GM13977 (cell line): ENCODE data around the gene TACSTD2.
"Not testable (repeated sequence)": the region's sequence is repeated elsewhere in the genome, so short reads cannot be mapped to it uniquely, and the experiment has no call there.

Experiments
- DNase-seq: peaks from one replicate; pipeline ENCODE4 v3.0.0; 2012; ENCODE audit warnings: low spot score
- CTCF ChIP-seq: IDR thresholded peaks from 2 replicates; pipeline ENCODE4 v1.5.1; 2012; ENCODE audit warnings: mild to moderate bottlenecking, control low read depth; ENCODE audit not compliant: insufficient read depth; ENCODE audit errors: extremely low read depth, missing control alignments
- in situ Hi-C: fragments of 300-500 bp; cut with MboI; formaldehyde crosslinking; loops from one replicate; pipeline ENCODE4 v1.12.0; 2022; ENCODE audit warnings: low sequenced_read_pairs, low pct_unique_long_range_greater_than_20kb, mixed read lengths, inconsistent platforms; ENCODE audit not compliant: unreplicated experiment

The TACSTD2 gene

GRCh38 chr1:58576727-58577653 is at the start of gene TACSTD2:
TACSTD2 (minus strand) TSS chr1:58577252; CDS start chr1:58577156, 96 bp downstream.
- TF ChIP-seq CTCF = no peak
- in situ Hi-C loops = no loop called here
- no peak for DNase-seq

GRCh38 chr1:58626293-58626692 is 49.2 kb upstream of the TACSTD2 start:
- no peak for DNase-seq
- in situ Hi-C loops = no loop called here
- no peak for TF ChIP-seq CTCF

- DNase-seq, in situ Hi-C loops: not testable (repeated sequence)
Measured at GRCh38 chr1:58623259-58623658, 46.2 kb upstream of the TACSTD2 start.

- in situ Hi-C loops = no loop called here
- TF ChIP-seq CTCF = no peak
- no peak for DNase-seq
Measured at GRCh38 chr1:58622571-58622970, 45.5 kb upstream of the TACSTD2 start.

GRCh38 chr1:58621391-58621790 is 44.3 kb upstream of the TACSTD2 start:
- in situ Hi-C loops = no loop called here
- no peak for DNase-seq
- TF ChIP-seq CTCF = no peak

- no peak for DNase-seq
- no peak for TF ChIP-seq CTCF
- in situ Hi-C loops = no loop called here
Measured at GRCh38 chr1:58620926-58621325, 43.9 kb upstream of the TACSTD2 start.

- no peak for DNase-seq
- in situ Hi-C loops = no loop called here
- TF ChIP-seq CTCF = no peak
Measured at GRCh38 chr1:58620259-58620658, 43.2 kb upstream of the TACSTD2 start.
